HepG2 (cell line): ENCODE measurements around the gene APC2. TPM values are rescaled to one million over a fixed set of nuclear protein-coding genes. Genes with fewer than 3 reads are reported as not detected.
A peak's percentile ranks its signal among the peaks of the same experiment; 100 is the strongest.

Source experiments
- ASH2L ChIP-seq: fragments of 300-600, 200-600 bp; sonication (generic); IDR thresholded peaks from 2 replicates; pipeline ENCODE4 v1.7.0; 2017; ENCODE audit warnings: low read depth, mild to moderate bottlenecking, moderate library complexity, mixed read lengths, low read length; ENCODE audit not compliant: insufficient read length
- CREB3 ChIP-seq: sonication (generic); formaldehyde crosslinking; IDR thresholded peaks from 2 replicates; pipeline ENCODE4 v1.5.0; 2020; ENCODE audit warnings: missing genetic modification reagents
- FOSL1 ChIP-seq: sonication (generic); formaldehyde crosslinking; IDR thresholded peaks from 2 replicates; pipeline ENCODE4 v1.9.0; 2021; ENCODE audit warnings: missing genetic modification reagents, borderline replicate concordance
- GABPB1 ChIP-seq: IDR thresholded peaks from 2 replicates; pipeline ENCODE4 v1.6.1; 2016; ENCODE audit warnings: mild to moderate bottlenecking, missing genetic modification reagents, moderate library complexity, missing compliant biosample characterization
- MAFK ChIP-seq, 2 experiments: IDR thresholded peaks in 1 of 2; conservative IDR thresholded peaks in 1 of 2; 2 replicates each; pipeline ENCODE4 v1.6.1; 2011; ENCODE audit warnings: improper control_type of control experiment in 2 of 2, low read length in 2 of 2
- MXD4 ChIP-seq: IDR thresholded peaks from 2 replicates; pipeline ENCODE4 v1.6.1; 2016; ENCODE audit warnings: mild to moderate bottlenecking, missing biosample characterization, missing genetic modification reagents
- NFAT5 ChIP-seq: sonication (generic); formaldehyde crosslinking; IDR thresholded peaks from 2 replicates; pipeline ENCODE4 v1.4.0; 2020; ENCODE audit warnings: missing genetic modification reagents
- NRL ChIP-seq: sonication (generic); formaldehyde crosslinking; IDR thresholded peaks from 2 replicates; pipeline ENCODE4 v1.5.0; 2020; ENCODE audit warnings: missing genetic modification reagents, mild to moderate bottlenecking, moderate library complexity, borderline replicate concordance
- RERE ChIP-seq: IDR thresholded peaks from 2 replicates; pipeline ENCODE4 v1.6.1; 2016; ENCODE audit warnings: low read depth, missing genetic modification reagents, missing compliant biosample characterization
- ZFP41 ChIP-seq: sonication (generic); formaldehyde crosslinking; IDR thresholded peaks from 2 replicates; pipeline ENCODE4 v1.4.0; 2020; ENCODE audit warnings: mild to moderate bottlenecking, missing genetic modification reagents, borderline replicate concordance
- ZNF430 ChIP-seq: sonication (generic); formaldehyde crosslinking; IDR thresholded peaks from 2 replicates; pipeline ENCODE4 v1.9.0; 2021; ENCODE audit warnings: mild to moderate bottlenecking, missing genetic modification reagents
- ZNF556 ChIP-seq: sonication (generic); formaldehyde crosslinking; IDR thresholded peaks from 2 replicates; pipeline ENCODE4 v1.4.0; 2020; ENCODE audit warnings: mild to moderate bottlenecking, missing genetic modification reagents, borderline replicate concordance
- ZNF570 ChIP-seq: sonication (generic); formaldehyde crosslinking; IDR thresholded peaks from 2 replicates; pipeline ENCODE4 v1.4.0; 2020; ENCODE audit warnings: mild to moderate bottlenecking, missing genetic modification reagents, borderline replicate concordance
- ZNF629 ChIP-seq: sonication (generic); formaldehyde crosslinking; conservative IDR thresholded peaks from 2 replicates; pipeline ENCODE4 v1.5.0; 2020; ENCODE audit warnings: missing genetic modification reagents
- ZNF773 ChIP-seq: sonication (generic); formaldehyde crosslinking; IDR thresholded peaks from 2 replicates; pipeline ENCODE4 v1.4.0; 2020; ENCODE audit warnings: missing genetic modification reagents, borderline replicate concordance
- ZNF883 ChIP-seq: sonication (generic); formaldehyde crosslinking; IDR thresholded peaks from 2 replicates; pipeline ENCODE4 v1.5.1; 2020; ENCODE audit warnings: mild to moderate bottlenecking, missing genetic modification reagents; ENCODE audit errors: not compliant biosample characterization
- polyA plus RNA-seq, 8 experiments: library from polyadenylated mRNA; depleted of rRNA in 3 of 8; stranded (reverse) in 7 of 8; unstranded in 1 of 8; fragments of >200 nt; fragmentation: Illumina TruSeq in 4 of 8; extraction: Trizol in 4 of 8; gene quantifications; 2 replicates each; pipeline versions ENCODE4 v1.2.1 to v1.2.3, GENCODE V29; 2011 to 2016; ENCODE audit warnings: low read depth in 4 of 8, missing spikeins in 1 of 8, mixed read lengths in 1 of 8; ENCODE audit not compliant: insufficient read depth in 1 of 8
- total RNA-seq, 5 experiments: library from RNA; depleted of rRNA; stranded (reverse); fragments of >200 nt; fragmentation: Illumina TruSeq; extraction: Trizol; gene quantifications; 2 replicates each; pipeline ENCODE4 v1.2.3, GENCODE V29; 2016; ENCODE audit warnings: low read depth in 1 of 5

The APC2 gene
- total and polyA plus RNA-seq, 2 of the 13 experiments (the other 11 are each of a cell fraction or from before 2014, with no cell fraction given), result 0.08 to 0.22 TPM

- no peak for TF ChIP-seq RERE
- no peak for TF ChIP-seq ZNF556 (CRISPR knock-in tag)
- no peak for TF ChIP-seq CREB3 (CRISPR knock-in tag)
- no peak for TF ChIP-seq ZFP41 (CRISPR knock-in tag)
- TF ChIP-seq ASH2L, result no peak
- TF ChIP-seq ZNF430 (CRISPR knock-in tag), result 0 out of 2 replicates have a peak, but pooled peaks have one; percentile 59
- TF ChIP-seq NRL (CRISPR knock-in tag), result no peak
- TF ChIP-seq ZNF883 (CRISPR knock-in tag), result no peak
- peak; percentile 59 for TF ChIP-seq MXD4 (CRISPR knock-in tag)
- no peak for TF ChIP-seq ZNF773 (CRISPR knock-in tag)
- no peak for TF ChIP-seq ZNF570 (CRISPR knock-in tag)
- no peak for TF ChIP-seq NFAT5 (CRISPR knock-in tag)
- no peak for TF ChIP-seq MAFK (conservative IDR thresholded peaks at IDR 0.05 in 1 of 2, IDR thresholded peaks at IDR 0.05 in 1 of 2; ENCODE audit: low read length in 2 of 2)
- 0 out of 2 replicates have a peak, but pooled peaks have one; percentile 63 for TF ChIP-seq GABPB1 (CRISPR knock-in tag)
- TF ChIP-seq ZNF629, result no peak
- no peak for TF ChIP-seq FOSL1 (CRISPR knock-in tag)
Observed at GRCh38 chr19:1490311-1491113, 40.6 kb downstream of the APC2 start, which contains the start of gene PCSK4 (continued).
